H9 (cell line): ENCODE data around the gene ACACA. TPM values are rescaled to one million over a fixed set of nuclear protein-coding genes. Genes with fewer than 3 reads are reported as not detected.

ENCODE experiments used
- DNase-seq: peaks from one replicate; pipeline ENCODE4 v3.0.0-alpha.2; 2017
- H2AFZ ChIP-seq: one replicate; pipeline ENCODE4 v1.6.1; 2013; ENCODE audit warnings: mild to moderate bottlenecking, low read length, control low read depth, moderate library complexity
- H2AK5ac ChIP-seq: 2 replicates; pipeline ENCODE4 v1.6.1; 2013; ENCODE audit warnings: low read length, control low read depth, mixed read lengths; ENCODE audit not compliant: insufficient read length
- H2BK120ac ChIP-seq: one replicate; pipeline ENCODE4 v1.6.1; 2013; ENCODE audit warnings: low read depth, mild to moderate bottlenecking, low read length, control low read depth, inconsistent platforms; ENCODE audit not compliant: poor library complexity, severe bottlenecking
- H2BK12ac ChIP-seq: 2 replicates; pipeline ENCODE4 v1.6.1; 2013; ENCODE audit warnings: low read length, control low read depth, mixed read lengths, low read depth; ENCODE audit not compliant: insufficient read length
- H2BK15ac ChIP-seq: 2 replicates; pipeline ENCODE4 v1.6.1; 2013; ENCODE audit warnings: low read depth, low read length, control low read depth
- H2BK20ac ChIP-seq: one replicate; pipeline ENCODE4 v1.6.1; 2013; ENCODE audit warnings: low read depth, mild to moderate bottlenecking, low read length, control low read depth, inconsistent platforms; ENCODE audit not compliant: poor library complexity, severe bottlenecking
- H2BK5ac ChIP-seq: 2 replicates; pipeline ENCODE4 v1.6.1; 2013; ENCODE audit warnings: low read length, control low read depth, mixed read lengths; ENCODE audit not compliant: insufficient read length
- H3K14ac ChIP-seq: 2 replicates; pipeline ENCODE4 v1.6.1; 2013; ENCODE audit warnings: low read length, control low read depth; ENCODE audit not compliant: insufficient read depth
- H3K18ac ChIP-seq: 2 replicates; pipeline ENCODE4 v1.6.1; 2013; ENCODE audit warnings: low read depth, mild to moderate bottlenecking, mixed read lengths, low read length, control low read depth; ENCODE audit not compliant: insufficient read length
- H3K23ac ChIP-seq: 2 replicates; pipeline ENCODE4 v1.6.1; 2013; ENCODE audit warnings: low read length, control low read depth, mixed read lengths, low read depth; ENCODE audit not compliant: insufficient read length
- H3K23me2 ChIP-seq: 2 replicates; pipeline ENCODE4 v1.6.1; 2013; ENCODE audit warnings: low read depth, mild to moderate bottlenecking, mixed read lengths, low read length, control low read depth; ENCODE audit not compliant: insufficient read length, poor library complexity, severe bottlenecking
- H3K27ac ChIP-seq: 2 replicates; pipeline ENCODE4 v1.5.1; 2013; ENCODE audit warnings: low read length, control low read depth, mixed read lengths, low read depth; ENCODE audit not compliant: insufficient read length
- H3K27me3 ChIP-seq: 2 replicates; pipeline ENCODE4 v1.6.1; 2013; ENCODE audit warnings: low read length, control low read depth, inconsistent platforms; ENCODE audit not compliant: insufficient read depth
- H3K4ac ChIP-seq: 2 replicates; pipeline ENCODE4 v1.6.1; 2013; ENCODE audit warnings: low read depth, mild to moderate bottlenecking, control low read depth, inconsistent platforms, low read length, moderate library complexity
- H3K4me1 ChIP-seq: 2 replicates; pipeline ENCODE4 v1.6.1; 2013; ENCODE audit warnings: low read length, control low read depth, inconsistent platforms; ENCODE audit not compliant: insufficient read depth
- H3K4me2 ChIP-seq: 2 replicates; pipeline ENCODE4 v1.6.1; 2013; ENCODE audit warnings: low read length, control low read depth, mixed read lengths; ENCODE audit not compliant: insufficient read length, insufficient read depth
- H3K56ac ChIP-seq: 2 replicates; pipeline ENCODE4 v1.6.1; 2013; ENCODE audit warnings: low read depth, mild to moderate bottlenecking, mixed read lengths, low read length, control low read depth; ENCODE audit not compliant: insufficient read length
- H3K79me1 ChIP-seq: 2 replicates; pipeline ENCODE4 v1.6.1; 2013; ENCODE audit warnings: low read depth, mild to moderate bottlenecking, moderate library complexity, low read length, control low read depth, inconsistent platforms; ENCODE audit not compliant: insufficient read depth, poor library complexity, severe bottlenecking
- H3K79me2 ChIP-seq: 2 replicates; pipeline ENCODE4 v1.6.1; 2013; ENCODE audit warnings: low read length, control low read depth, inconsistent platforms; ENCODE audit not compliant: insufficient read depth
- H3K9ac ChIP-seq: 2 replicates; pipeline ENCODE4 v1.6.1; 2013; ENCODE audit warnings: low read length, control low read depth, mixed read lengths; ENCODE audit not compliant: insufficient read length; ENCODE audit errors: extremely low read depth
- H3K9me3 ChIP-seq: one replicate; pipeline ENCODE4 v1.6.1; 2013; ENCODE audit warnings: low read depth, low read length, inconsistent platforms; ENCODE audit not compliant: control insufficient read depth
- H3T11ph ChIP-seq: one replicate; pipeline ENCODE4 v1.6.1; 2013; ENCODE audit warnings: mild to moderate bottlenecking, low read length, control low read depth, inconsistent platforms
- H4K20me1 ChIP-seq: one replicate; pipeline ENCODE4 v1.6.1; 2013; ENCODE audit not compliant: control insufficient read depth, insufficient read length, insufficient read depth
- H4K5ac ChIP-seq: 2 replicates; pipeline ENCODE4 v1.6.1; 2013; ENCODE audit warnings: low read depth, mild to moderate bottlenecking, mixed read lengths, low read length, control low read depth; ENCODE audit not compliant: insufficient read length
- H4K8ac ChIP-seq: replicated peaks from 2 replicates; pipeline ENCODE4 v1.6.1; 2013; ENCODE audit warnings: low read length, control low read depth, mixed read lengths, low read depth; ENCODE audit not compliant: insufficient read length
- H4K91ac ChIP-seq: 2 replicates; pipeline ENCODE4 v1.6.1; 2013; ENCODE audit warnings: low read depth, mild to moderate bottlenecking, moderate library complexity, mixed read lengths, low read length, control low read depth; ENCODE audit not compliant: insufficient read length
- H3K27ac Mint-ChIP-seq, 3 experiments: 2 replicates in 2 of 3; 3 replicates in 1 of 3; pipeline ENCODE4 v1.8.0; 2020 to 2021; ENCODE audit warnings: mixed read lengths in 3 of 3, mild to moderate bottlenecking in 1 of 3, moderate library complexity in 1 of 3
- H3K27me3 Mint-ChIP-seq: 2 replicates; pipeline ENCODE4 v1.8.0; 2021; ENCODE audit warnings: low read depth, mild to moderate bottlenecking, moderate library complexity, mixed read lengths
- H3K36me3 Mint-ChIP-seq, 3 experiments: 2 replicates in 2 of 3; 3 replicates in 1 of 3; pipeline ENCODE4 v1.8.0; 2020 to 2021; ENCODE audit warnings: low read depth in 3 of 3, mixed read lengths in 3 of 3; ENCODE audit not compliant: insufficient read depth in 1 of 3
- H3K4me1 Mint-ChIP-seq, 2 experiments: 2 replicates each; pipeline ENCODE4 v1.8.0; 2020; ENCODE audit warnings: mixed read lengths in 2 of 2
- H3K4me3 Mint-ChIP-seq, 2 experiments: 2 replicates in 1 of 2; 3 replicates in 1 of 2; pipeline ENCODE4 v1.8.0; 2020 to 2021; ENCODE audit warnings: mild to moderate bottlenecking in 2 of 2, mixed read lengths in 2 of 2, moderate library complexity in 1 of 2
- H3K9me3 Mint-ChIP-seq, 2 experiments: 2 replicates in 1 of 2; 3 replicates in 1 of 2; pipeline ENCODE4 v1.8.0; 2020; ENCODE audit warnings: mild to moderate bottlenecking in 2 of 2, mixed read lengths in 2 of 2, moderate library complexity in 1 of 2
- CTCF ChIP-seq: fragments of 200-600 bp; sonication (generic); conservative IDR thresholded peaks from 3 replicates; pipeline ENCODE4 v1.8.0; 2021; ENCODE audit warnings: antibody characterized with exemption, mild to moderate bottlenecking
- WGBS: extraction: QIAGEN DNeasy Blood & Tissue Kit; methylation state at CpG from one replicate; pipeline ENCODE4 v1.1.7; 2013; ENCODE audit warnings: missing lambda C conversion rate, low lambda C conversion rate, mixed read lengths; ENCODE audit not compliant: insufficient read length; ENCODE audit errors: extremely low coverage; 5-methylcytosine and 5-hydroxymethylcytosine counted together
- total RNA-seq: library from RNA; stranded (reverse); gene quantifications from 2 replicates; pipeline ENCODE4 v1.2.1, GENCODE V29; 2021

ACACA gene
- total RNA-seq, 1 experiment from 2014 or later: 135 TPM

GRCh38 chr17:37146086-37147064 lies 260.3 kb downstream of the ACACA start:
- Histone ChIP-seq H3K4me2 (no peak overlapping the region), H3K79me2 (no peaks in the 10 kb centered on the region), H3K23ac (no peak overlapping the region), H3K18ac (no peak overlapping the region), H2AK5ac (no peak overlapping the region), H3K56ac (no peak overlapping the region), H4K20me1 (no peaks in the 10 kb centered on the region), H2AFZ (no peak overlapping the region), H2BK20ac (no peak overlapping the region), H4K91ac (no peak overlapping the region), H3K23me2 (no peaks in the 10 kb centered on the region), H4K8ac (no peak overlapping the region), H3K79me1 (no peaks in the 10 kb centered on the region), H3K27ac (no peak overlapping the region), H3K9me3 (no peaks in the 10 kb centered on the region), H2BK5ac (no peak overlapping the region), H3K4ac (no peak overlapping the region), H3K9ac (no peak overlapping the region), H3T11ph (no peak overlapping the region), H3K14ac (no peak overlapping the region), H2BK15ac (no peak overlapping the region), H2BK120ac (no peak overlapping the region), H3K4me1 (no peaks in the 10 kb centered on the region), H4K5ac (no peak overlapping the region), H2BK12ac (no peak overlapping the region), H3K27me3 (no peaks in the 10 kb centered on the region)
- no peak for TF ChIP-seq CTCF
- no peaks in the 10 kb centered on the region for H3K9me3 Mint-ChIP-seq
- no peak for DNase-seq
- H3K27ac Mint-ChIP-seq: no peak overlapping the region; a peak in 1 of 7 replicates
- H3K4me1 Mint-ChIP-seq: peaks cover 16 to 17% of the 10 kb centered on the region in 2 experiments
- H3K36me3 Mint-ChIP-seq: peaks cover 18 to 35% (median 33%) of the 10 kb centered on the region in 3 experiments
- WGBS: no CpG with 5 or more reads among the region's 8 CpGs
- H3K27me3 Mint-ChIP-seq: no peaks in the 10 kb centered on the region
- no peak overlapping the region for H3K4me3 Mint-ChIP-seq
